CD1c-positive myeloid dendritic cell (primary cell): Measurements from ENCODE around the gene PRMT7.

Experiments used
- DNase-seq: peaks from one replicate; pipeline ENCODE4 v3.0.0-alpha.2; 2016; ENCODE audit errors: extremely low spot score

PRMT7 gene

GRCh38 chr16:68363658-68364521, 53.1 kb downstream of the PRMT7 start:
- no peak for DNase-seq

- DNase-seq, result peak; percentile 72
Measured at GRCh38 chr16:68364561-68364998, 53.8 kb downstream of the PRMT7 start.

DNA sequence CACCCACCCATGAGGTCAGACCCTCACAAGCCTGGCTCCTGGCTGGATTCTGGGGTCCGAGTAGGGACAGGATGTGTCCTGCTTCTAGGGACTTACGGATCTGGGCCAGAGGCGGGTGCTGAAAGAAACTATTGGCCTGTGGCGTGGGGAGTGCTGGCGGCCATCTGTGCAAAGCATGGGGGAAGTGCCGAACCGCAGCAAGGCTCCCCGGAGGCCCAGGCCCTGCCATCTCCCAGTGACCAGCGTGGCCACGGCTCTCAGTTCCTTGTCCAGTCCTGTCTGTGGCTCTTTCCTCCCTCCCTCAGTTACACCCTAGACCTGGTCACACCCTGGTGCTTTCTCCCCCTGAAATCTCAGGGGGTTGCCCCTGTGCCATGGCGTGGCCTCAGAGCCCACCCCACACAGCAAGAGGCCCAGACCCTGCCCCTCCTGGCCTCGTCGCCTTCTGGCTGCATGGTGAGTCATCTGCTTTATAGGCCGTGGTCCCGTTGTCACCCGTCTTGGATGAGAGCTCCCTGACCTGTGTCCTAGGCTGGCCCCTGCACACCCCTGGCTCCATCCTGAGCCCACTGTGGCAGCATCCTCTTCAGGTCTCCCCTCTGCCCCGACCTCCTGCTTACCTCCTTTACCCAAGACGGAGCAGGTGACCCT, 54.5 kb downstream of the PRMT7 start:
- peak; percentile 83 for DNase-seq

DNA sequence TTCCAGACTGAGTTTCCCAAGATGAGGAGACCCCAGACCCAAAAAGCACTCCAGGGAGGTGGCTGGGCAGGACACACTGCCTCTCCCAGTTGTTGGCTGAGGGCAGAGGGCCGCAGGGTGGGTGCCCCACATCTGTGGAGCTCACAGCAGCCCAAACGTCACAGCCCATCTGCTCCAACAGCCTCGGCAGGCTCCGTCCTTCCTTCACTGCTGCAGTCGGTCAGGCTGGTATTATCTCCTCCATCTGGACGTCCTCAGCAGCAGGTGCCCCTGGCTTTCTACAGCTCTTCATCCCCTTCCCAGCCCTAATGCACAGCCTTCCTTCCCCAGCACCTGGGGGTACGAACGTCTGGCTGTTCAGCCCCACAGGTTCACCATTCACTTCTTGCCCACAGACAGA, 55.2 kb downstream of the PRMT7 start:
- no peak for DNase-seq

DNA sequence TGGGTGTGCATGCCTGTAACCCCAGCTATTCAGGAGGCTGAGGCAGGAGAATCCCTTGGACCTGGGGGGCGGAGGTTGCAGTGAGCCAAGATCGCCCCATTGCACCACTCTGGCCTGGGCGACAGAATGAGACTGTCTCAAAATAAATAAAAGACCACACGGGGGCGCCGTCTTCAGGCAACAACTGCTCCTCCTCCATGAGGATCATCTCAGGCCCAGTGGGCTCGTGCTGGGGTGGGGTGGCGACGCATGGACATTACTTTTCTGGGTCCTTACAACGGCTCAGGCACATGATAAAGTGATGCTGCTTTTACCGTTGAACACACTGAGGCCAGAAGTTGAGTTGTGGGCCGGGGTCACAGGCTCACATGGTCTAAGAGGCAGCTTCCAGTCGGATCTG, 56.2 kb downstream of the PRMT7 start:
- DNase-seq, result peak; percentile 50

GRCh38 chr16:68367440-68367839, 56.6 kb downstream of the PRMT7 start:
- no peak for DNase-seq

GRCh38 chr16:68367891-68368290, 57.1 kb downstream of the PRMT7 start:
- no peak for DNase-seq

DNA sequence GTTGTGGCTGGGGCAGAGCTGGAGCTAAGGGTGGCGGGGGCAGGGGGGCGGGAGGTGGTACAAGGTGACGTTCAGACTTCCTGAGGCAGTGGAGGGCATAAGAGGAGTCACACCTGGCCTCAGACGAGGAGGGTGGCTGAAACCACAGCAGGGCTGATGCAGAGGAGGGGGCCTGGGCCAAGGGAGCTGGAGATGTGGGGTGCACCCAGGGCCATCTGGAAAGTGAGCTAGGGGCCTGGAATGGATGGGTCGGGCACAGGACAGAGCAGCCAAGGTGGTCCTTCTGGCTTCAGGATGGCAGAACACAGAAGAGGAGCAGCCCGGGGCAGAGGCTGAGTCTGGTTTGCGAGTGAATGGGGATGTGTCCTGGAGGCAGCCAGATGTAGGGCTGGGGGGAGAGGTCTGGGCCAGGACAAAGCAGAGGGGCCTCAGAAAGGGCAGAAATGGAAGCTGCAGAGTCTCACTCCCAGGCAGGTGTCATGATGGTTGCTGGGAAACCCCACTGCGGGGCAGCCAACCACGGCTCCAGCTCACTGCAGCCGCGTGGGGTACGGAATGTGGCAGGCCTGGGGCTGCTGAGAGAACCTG, 57.6 kb downstream of the PRMT7 start:
- no peak for DNase-seq

DNA sequence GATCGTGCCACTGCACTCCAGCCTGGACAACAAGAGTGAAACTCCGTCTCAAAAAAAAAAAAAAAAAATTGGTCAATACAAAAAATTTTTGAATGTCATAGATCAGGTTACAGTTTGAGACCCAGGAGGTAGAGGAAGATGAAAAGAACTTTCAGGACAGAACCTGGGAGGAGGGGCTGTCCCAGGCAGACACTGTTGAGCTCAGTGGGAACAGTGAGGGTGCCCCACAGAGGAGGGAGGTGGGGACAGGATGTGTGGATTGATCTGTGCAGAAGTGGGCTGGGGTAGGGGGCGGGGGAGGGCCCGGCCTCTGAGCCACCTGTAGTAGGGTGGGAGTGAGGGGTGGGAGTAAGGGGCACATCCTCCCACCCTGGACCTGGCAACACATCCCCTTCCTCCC, 58.3 kb downstream of the PRMT7 start:
- no peak for DNase-seq

GRCh38 chr16:68369697-68370580, 59.1 kb downstream of the PRMT7 start:
- DNase-seq, result peak; percentile 55

- DNase-seq, result no peak
Measured at GRCh38 chr16:68370581-68371275, 59.9 kb downstream of the PRMT7 start.

GRCh38 chr16:68371276-68371651, 60.4 kb downstream of the PRMT7 start:
- no peak for DNase-seq

DNA sequence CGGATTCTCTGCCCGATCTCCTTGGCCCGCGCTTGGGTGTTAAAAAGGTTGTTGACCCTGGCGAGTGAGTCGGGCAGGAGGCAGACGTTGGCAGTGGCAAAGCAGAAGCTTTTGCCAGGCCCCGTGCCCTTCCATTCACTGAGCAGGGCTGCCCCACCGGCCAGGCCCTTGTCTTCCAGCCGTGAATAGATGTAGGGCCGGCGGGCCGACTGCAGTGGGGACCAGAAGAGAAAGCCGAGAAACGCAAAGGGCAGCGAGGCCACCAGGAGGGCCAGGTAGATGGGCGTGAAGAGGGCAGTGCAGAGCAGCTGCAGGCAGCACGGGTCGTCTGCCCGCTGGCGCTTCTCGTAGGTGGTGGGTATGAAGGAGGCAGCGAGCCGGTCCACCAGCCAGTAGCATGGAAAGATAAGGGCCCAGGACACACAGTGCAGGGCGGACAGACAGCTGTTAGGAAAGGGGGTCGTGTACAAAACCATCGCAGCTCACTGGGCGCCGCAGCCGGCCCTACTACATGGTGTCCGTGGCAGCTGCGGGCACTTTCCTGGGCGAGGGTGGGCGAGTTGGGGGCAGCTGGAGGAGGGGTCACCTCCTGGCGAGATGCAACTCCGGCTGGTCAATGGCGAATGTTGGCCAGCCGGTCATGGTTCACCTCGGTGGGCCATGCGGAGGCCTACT, 61.0 kb downstream of the PRMT7 start:
- DNase-seq, result no peak

GRCh38 chr16:68372381-68372720, 61.5 kb downstream of the PRMT7 start:
- DNase-seq, result no peak

GRCh38 chr16:68372806-68373205, 62.0 kb downstream of the PRMT7 start:
- no peak for DNase-seq

GRCh38 chr16:68373528-68374245, 62.9 kb downstream of the PRMT7 start:
- no peak for DNase-seq

DNA sequence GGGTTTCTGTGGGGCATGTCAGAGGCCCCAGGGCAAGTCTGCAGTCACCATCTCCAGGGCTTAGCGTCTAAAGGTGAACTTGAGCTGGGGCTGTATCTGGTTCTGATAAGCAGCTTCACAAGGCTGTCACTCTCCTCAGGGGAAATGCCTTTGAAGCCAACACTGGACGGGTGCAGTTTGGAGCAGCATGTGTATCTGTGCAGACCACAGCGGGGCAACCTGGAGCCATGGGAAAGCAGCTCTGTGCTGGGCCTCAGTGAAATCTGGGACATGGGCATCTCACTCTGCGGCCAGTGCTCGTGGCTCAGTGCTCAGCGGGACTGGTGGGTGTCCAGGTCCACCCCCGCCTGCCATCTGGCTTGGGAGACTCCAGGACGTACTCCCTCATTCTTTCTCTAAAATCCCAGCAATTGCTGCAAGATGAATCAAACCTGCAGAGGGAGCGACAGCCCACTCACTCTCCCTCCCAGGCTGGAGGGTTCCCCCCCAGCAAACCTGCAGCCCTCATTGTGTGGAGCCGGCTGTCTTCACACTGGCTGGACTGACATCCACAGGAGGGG, 63.5 kb downstream of the PRMT7 start:
- no peak for DNase-seq

DNA sequence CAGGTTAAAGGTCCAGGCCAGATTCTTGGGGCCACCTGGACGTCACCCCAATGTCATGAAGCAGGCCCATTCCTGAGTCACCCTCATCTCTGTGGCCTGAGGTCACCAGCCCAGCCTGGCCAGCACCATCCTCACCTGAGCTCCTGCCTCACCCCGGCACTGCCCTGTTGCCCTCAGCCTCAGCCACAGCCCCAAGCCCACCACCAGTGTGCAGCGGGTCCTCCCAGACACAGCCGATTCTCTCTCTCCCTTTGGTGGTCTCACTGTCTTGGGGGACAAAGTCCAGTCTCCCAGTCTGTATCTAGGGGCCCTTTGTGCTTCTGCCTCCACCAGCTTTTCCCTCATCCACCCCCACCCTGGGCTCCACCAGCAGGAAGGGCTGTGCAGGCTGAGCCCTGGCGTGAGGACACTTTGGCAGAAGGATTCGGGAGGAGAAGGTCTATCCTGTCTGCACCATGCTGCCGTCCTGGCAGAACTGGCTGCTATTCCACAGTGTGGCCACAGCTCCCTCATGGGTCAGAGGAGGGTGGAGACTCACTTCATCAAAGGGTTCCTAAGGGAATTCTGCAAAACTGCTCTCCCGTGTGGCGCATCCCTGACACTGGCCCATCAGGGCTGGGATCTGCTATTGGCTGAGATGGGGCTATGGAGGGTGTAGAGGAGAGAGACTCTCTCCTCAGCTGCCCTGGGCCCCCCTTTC, 64.3 kb downstream of the PRMT7 start:
- DNase-seq, result no peak
